Gastroesophageal sphincter (tissue), 4 donors: ENCODE results near the gene SLC25A27. TPM values are rescaled to one million over a fixed set of nuclear protein-coding genes. Genes with fewer than 3 reads are reported as not detected.

Experiments
- ATAC-seq: fragments of 150-250 bp; one replicate; pipeline ENCODE4 v1.9.1; 2016; ENCODE audit warnings: mild to moderate bottlenecking, moderate library complexity
- H3K27ac ChIP-seq, 4 donors: fragments of 200-600 bp; sonication (generic) in 3 of 4; 1 replicate in 3 of 4; 2 replicates in 1 of 4; pipeline ENCODE4 v1.5.1; 2016 to 2019
- H3K27me3 ChIP-seq: fragments of 200-600 bp; sonication (generic); one replicate; pipeline ENCODE4 v1.5.1; 2019
- H3K36me3 ChIP-seq, 2 donors: fragments of 200-600 bp; sonication (generic); one replicate each; pipeline ENCODE4 v1.5.1; 2019; ENCODE audit warnings: control low read depth in 1 of 2
- H3K4me1 ChIP-seq, 3 donors: fragments of 200-600 bp; sonication (generic); 1 replicate in 2 of 3; 2 replicates in 1 of 3; pipeline ENCODE4 v1.5.1; 2016 to 2019; ENCODE audit warnings: control low read depth in 2 of 3
- H3K4me3 ChIP-seq, 2 donors: fragments of 200-600 bp; sonication (generic); one replicate each; pipeline ENCODE4 v1.5.1; 2019; ENCODE audit warnings: mild to moderate bottlenecking in 1 of 2, moderate library complexity in 1 of 2
- H3K9me3 ChIP-seq, 3 donors: fragments of 200-600 bp; sonication (generic); one replicate each; pipeline ENCODE4 v1.5.1; 2017 to 2019; ENCODE audit warnings: control low read depth in 2 of 3
- EP300 ChIP-seq: sonication (generic); formaldehyde crosslinking; IDR thresholded peaks from one replicate; pipeline ENCODE4 v1.6.1; 2017; ENCODE audit warnings: antibody characterized with exemption, mild to moderate bottlenecking
- POLR2A ChIP-seq, 2 donors: fragments of 450-650 bp; IDR thresholded peaks; one replicate each; pipeline ENCODE4 v1.6.1; 2017; ENCODE audit warnings: antibody characterized with exemption in 2 of 2, mild to moderate bottlenecking in 2 of 2, moderate library complexity in 1 of 2
- POLR2AphosphoS5 ChIP-seq: sonication (generic); formaldehyde crosslinking; IDR thresholded peaks from one replicate; pipeline ENCODE4 v1.6.1; 2017; ENCODE audit warnings: antibody characterized with exemption
- WGBS, 2 donors: methylation state at CpG; one replicate each; pipeline ENCODE4 v1.1.5; 2018; ENCODE audit warnings: low coverage in 1 of 2; 5-methylcytosine and 5-hydroxymethylcytosine counted together
- total RNA-seq, 4 donors: library from RNA; depleted of rRNA; stranded (reverse); fragments of >200 nt; gene quantifications; one replicate each; pipeline ENCODE4 v1.1.0, GENCODE V29; 2016
- TF ChIP-seq, protein P1 (sequence below), 4 experiments: fragments of 200-600 bp in 2 of 4; fragments of 450-650 bp in 2 of 4; sonication (generic) in 1 of 4; IDR thresholded peaks; one replicate each; pipeline ENCODE4 v1.5.1; 2017 to 2019; ENCODE audit warnings: antibody characterized with exemption in 4 of 4, mild to moderate bottlenecking in 2 of 4, moderate library complexity in 2 of 4

Gene SLC25A27
- total RNA-seq, 4 donors from 2014 or later = 7.8 to 82.2 (median 47.3) TPM

DNA sequence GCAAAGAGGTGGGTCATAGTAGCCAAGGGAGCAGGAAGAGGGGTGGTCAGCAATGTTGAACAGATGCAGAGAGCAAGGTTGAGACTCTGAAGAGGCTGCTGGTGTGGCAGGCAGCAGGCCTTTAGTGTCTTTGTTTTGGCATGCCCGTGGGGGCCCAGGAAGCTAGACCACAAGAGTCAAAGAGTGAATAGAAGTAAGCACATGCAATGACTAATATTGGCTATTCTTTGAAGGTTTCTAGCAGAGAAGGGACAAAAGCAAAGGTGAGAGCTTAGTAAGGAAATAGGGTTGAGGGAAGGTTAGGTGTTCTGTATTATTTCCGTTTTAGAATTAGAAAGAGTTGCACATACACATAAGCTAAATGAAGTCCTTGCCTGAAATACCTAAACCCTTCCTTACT is 53.7 kb downstream of the SLC25A27 start:
- no peaks in the 10 kb centered on the region for H3K4me1 ChIP-seq
- H3K27ac ChIP-seq = no peak overlapping the region
- H3K9me3 ChIP-seq = no peaks in the 10 kb centered on the region
- WGBS, 2 donors = 94 to 100% methylated on average over 1 to 2 of the region's 2 CpGs
- no peaks in the 10 kb centered on the region for H3K36me3 ChIP-seq
- TF ChIP-seq POLR2AphosphoS5 = no peak
- TF ChIP-seq POLR2A (IDR thresholded peaks at IDR 0.05) = no peak
- TF ChIP-seq, protein P1, sequence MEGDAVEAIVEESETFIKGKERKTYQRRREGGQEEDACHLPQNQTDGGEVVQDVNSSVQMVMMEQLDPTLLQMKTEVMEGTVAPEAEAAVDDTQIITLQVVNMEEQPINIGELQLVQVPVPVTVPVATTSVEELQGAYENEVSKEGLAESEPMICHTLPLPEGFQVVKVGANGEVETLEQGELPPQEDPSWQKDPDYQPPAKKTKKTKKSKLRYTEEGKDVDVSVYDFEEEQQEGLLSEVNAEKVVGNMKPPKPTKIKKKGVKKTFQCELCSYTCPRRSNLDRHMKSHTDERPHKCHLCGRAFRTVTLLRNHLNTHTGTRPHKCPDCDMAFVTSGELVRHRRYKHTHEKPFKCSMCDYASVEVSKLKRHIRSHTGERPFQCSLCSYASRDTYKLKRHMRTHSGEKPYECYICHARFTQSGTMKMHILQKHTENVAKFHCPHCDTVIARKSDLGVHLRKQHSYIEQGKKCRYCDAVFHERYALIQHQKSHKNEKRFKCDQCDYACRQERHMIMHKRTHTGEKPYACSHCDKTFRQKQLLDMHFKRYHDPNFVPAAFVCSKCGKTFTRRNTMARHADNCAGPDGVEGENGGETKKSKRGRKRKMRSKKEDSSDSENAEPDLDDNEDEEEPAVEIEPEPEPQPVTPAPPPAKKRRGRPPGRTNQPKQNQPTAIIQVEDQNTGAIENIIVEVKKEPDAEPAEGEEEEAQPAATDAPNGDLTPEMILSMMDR (IDR thresholded peaks at IDR 0.05) = no peak
- no peak for TF ChIP-seq EP300
- H3K4me3 ChIP-seq = no peak overlapping the region
- H3K27me3 ChIP-seq = no peaks in the 10 kb centered on the region
- ATAC-seq = no peak

GRCh38 chr6:46711491-46711890 is 58.7 kb downstream of the SLC25A27 start:
- Histone ChIP-seq H3K4me1 (no peaks in the 10 kb centered on the region), H3K36me3 (no peaks in the 10 kb centered on the region), H3K9me3 (no peaks in the 10 kb centered on the region), H3K4me3 (no peak overlapping the region), H3K27me3 (no peaks in the 10 kb centered on the region), H3K27ac (no peak overlapping the region)
- no peak for TF ChIP-seq POLR2A (IDR thresholded peaks at IDR 0.05)
- no peak for TF ChIP-seq POLR2AphosphoS5
- TF ChIP-seq, protein P1 (IDR thresholded peaks at IDR 0.05) = no peak
- no peak for TF ChIP-seq EP300
- ATAC-seq = no peak
- WGBS, 2 donors = 93 to 100% methylated on average over 1 of the region's 1 CpG

DNA sequence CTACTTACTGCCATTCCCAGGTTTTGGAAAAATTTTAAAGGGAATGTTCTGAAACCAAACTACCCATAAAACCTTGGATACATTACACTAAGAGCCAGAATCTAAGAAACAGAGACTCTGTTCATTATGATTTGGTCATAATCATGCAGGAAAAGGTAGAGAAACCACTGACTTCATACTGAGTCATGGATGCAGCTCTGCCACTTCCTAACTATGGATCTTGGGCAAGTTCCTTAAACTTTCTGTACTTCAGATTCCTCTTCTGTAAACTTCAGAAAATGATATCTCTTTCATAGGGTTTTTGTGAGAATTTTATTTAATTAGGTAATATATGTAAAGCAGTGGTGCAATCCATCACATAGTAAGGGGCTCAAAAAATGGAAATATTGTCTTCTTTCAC is 62.4 kb downstream of the SLC25A27 start:
- no peak for ATAC-seq
- Histone ChIP-seq H3K27ac (no peak overlapping the region), H3K27me3 (no peaks in the 10 kb centered on the region), H3K4me1 (no peaks in the 10 kb centered on the region), H3K9me3 (no peaks in the 10 kb centered on the region), H3K4me3 (no peak overlapping the region), H3K36me3 (no peaks in the 10 kb centered on the region)
- TF ChIP-seq POLR2AphosphoS5 (no peak), POLR2A (IDR thresholded peaks at IDR 0.05) (no peak), EP300 (no peak)
- TF ChIP-seq, protein P1 (IDR thresholded peaks at IDR 0.05) = no peak

DNA sequence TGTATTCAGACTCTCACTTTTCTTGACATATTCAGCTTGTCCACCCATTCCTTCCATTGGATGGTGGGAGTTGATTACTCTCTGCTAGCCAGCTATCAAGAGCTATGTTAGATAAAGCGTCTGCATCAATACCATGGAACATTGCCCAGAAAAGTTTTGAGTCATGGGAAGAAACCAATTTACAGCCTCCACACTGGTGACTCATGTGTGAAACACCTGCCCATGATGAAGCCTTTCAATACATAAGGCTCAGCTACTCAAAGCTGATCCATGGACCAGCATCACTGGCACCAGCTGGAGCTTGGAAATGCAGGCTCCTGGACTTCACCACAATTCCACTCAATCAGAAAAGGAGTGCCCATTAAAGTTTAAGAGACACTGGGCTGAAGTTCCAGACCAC is 66.3 kb downstream of the SLC25A27 start:
- ATAC-seq = no peak
- TF ChIP-seq POLR2A (IDR thresholded peaks at IDR 0.05) (no peak), EP300 (no peak), POLR2AphosphoS5 (no peak)
- TF ChIP-seq, protein P1 (IDR thresholded peaks at IDR 0.05) = no peak
- WGBS, 2 donors = 33 to 40% methylated on average over 1 of the region's 1 CpG
- H3K9me3 ChIP-seq = no peaks in the 10 kb centered on the region
- H3K36me3 ChIP-seq = no peaks in the 10 kb centered on the region
- H3K27me3 ChIP-seq = no peaks in the 10 kb centered on the region
- H3K4me1 ChIP-seq = no peaks in the 10 kb centered on the region
- no peak overlapping the region for H3K27ac ChIP-seq
- H3K4me3 ChIP-seq = no peak overlapping the region

DNA sequence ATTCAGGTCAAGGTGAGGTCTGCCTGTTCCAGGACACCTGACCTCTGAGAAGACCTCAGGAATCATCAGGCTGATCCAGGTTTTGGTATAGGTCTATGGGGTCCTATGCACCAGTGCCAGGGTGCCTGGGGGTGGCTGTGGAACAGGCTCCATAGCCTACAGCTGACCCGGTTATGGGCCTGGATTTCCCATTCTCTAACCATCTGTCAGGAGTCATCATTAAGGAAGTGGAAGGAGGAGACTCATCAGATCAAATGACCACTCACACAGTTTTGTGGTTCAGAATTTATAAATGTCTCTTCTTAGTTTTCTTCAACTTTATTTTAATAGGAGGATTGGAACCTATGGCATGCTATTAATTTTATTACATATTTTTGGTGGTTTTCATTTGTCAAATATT is 67.6 kb downstream of the SLC25A27 start:
- 67% methylated on average over 1 of the region's 1 CpG; no CpG with 5 or more reads in 1 of the 2 donors for WGBS, 2 donors
- H3K4me1 ChIP-seq = no peaks in the 10 kb centered on the region
- no peak overlapping the region for H3K27ac ChIP-seq
- TF ChIP-seq, protein P1 (IDR thresholded peaks at IDR 0.05) = no peak
- no peak for TF ChIP-seq EP300
- no peaks in the 10 kb centered on the region for H3K36me3 ChIP-seq
- ATAC-seq = no peak
- no peaks in the 10 kb centered on the region for H3K9me3 ChIP-seq
- H3K27me3 ChIP-seq = no peaks in the 10 kb centered on the region
- H3K4me3 ChIP-seq = no peak overlapping the region

Other genes with a start within 250 kb of the SLC25A27 start
- 100 to 1,000 TPM in 2 of 4 donors, 10 to 100 TPM in 2; 46.9 to 289 (median 171) TPM for gene RCAN2, start 161.5 kb upstream of the SLC25A27 start, total RNA-seq
- 10 to 100 TPM in 3 of 4 donors, 1 to 10 TPM in 1; 7.6 to 55.9 (median 23.2) TPM for gene CYP39A1, start 157 bp upstream of the SLC25A27 start, total RNA-seq
- 1 to 10 TPM in 2 of 4 donors, under 1 TPM in 2; 0.15 to 5.1 (median 2.0) TPM for gene TDRD6, start 34.9 kb downstream of the SLC25A27 start, total RNA-seq
- not detected for gene PLA2G7, start 82.4 kb downstream of the SLC25A27 start, total RNA-seq
- under 1 TPM in 1 of 4 donors, not detected in 3; 0.15 TPM for gene ANKRD66, start 94.0 kb downstream of the SLC25A27 start, total RNA-seq
- not detected for gene MEP1A, start 140.4 kb downstream of the SLC25A27 start, total RNA-seq